T-helper 17 cell (primary cell): ENCODE results near the gene ACOXL. TPM values are rescaled to one million over a fixed set of nuclear protein-coding genes. Genes with fewer than 3 reads are reported as not detected.
"Not testable (repeated sequence)": the region's sequence is repeated elsewhere in the genome, so short reads cannot be mapped to it uniquely, and the experiment has no call there.

Experiments used
- ATAC-seq: fragments of 150-1000 bp; cut with Tn5 transposase; 2 replicates; pipeline ENCODE4 v1.10.0; 2021; ENCODE audit warnings: mild to moderate bottlenecking, moderate library complexity
- DNase-seq, 3 donors: peaks; one replicate each; pipeline versions ENCODE4 v3.0.0 to v3.0.0-alpha.2; 2020 to 2021
- H3K9me3 ChIP-seq: one replicate; pipeline ENCODE4 v1.7.0; 2013; ENCODE audit warnings: low read length, mild to moderate bottlenecking; ENCODE audit not compliant: control insufficient read depth, poor library complexity, severe bottlenecking
- H3K27ac Mint-ChIP-seq: one replicate; pipeline ENCODE4 v1.8.0; 2022; ENCODE audit warnings: mild to moderate bottlenecking, moderate library complexity, mixed read lengths
- H3K27me3 Mint-ChIP-seq: one replicate; pipeline ENCODE4 v1.8.0; 2022; ENCODE audit warnings: mixed read lengths
- H3K36me3 Mint-ChIP-seq: one replicate; pipeline ENCODE4 v1.8.0; 2022; ENCODE audit warnings: low read depth, mixed read lengths
- H3K4me1 Mint-ChIP-seq: one replicate; pipeline ENCODE4 v1.8.0; 2022; ENCODE audit warnings: mild to moderate bottlenecking, mixed read lengths
- H3K4me3 Mint-ChIP-seq: one replicate; pipeline ENCODE4 v1.8.0; 2022; ENCODE audit warnings: mild to moderate bottlenecking, moderate library complexity, mixed read lengths
- total RNA-seq, 4 donors: library from RNA in 2 of 4; stranded (reverse) in 2 of 4; gene quantifications; one replicate each; pipeline ENCODE4 v1.2.3 and lab custom pipeline; 2022 to 2026

The ACOXL gene
- total RNA-seq, 2 donors from 2014 or later = not detected

GRCh38 chr2:111039628-111040383, 307.4 kb downstream of the ACOXL start:
- Mint-ChIP-seq H3K27me3 (peaks cover 72% of the 10 kb centered on the region), H3K27ac (no peak overlapping the region)
- DNase-seq = no peak

GRCh38 chr2:111041398-111042202, 309.2 kb downstream of the ACOXL start:
- H3K36me3 Mint-ChIP-seq = peaks cover 2% of the 10 kb centered on the region
- H3K27ac Mint-ChIP-seq = no peak overlapping the region
- no peaks in the 10 kb centered on the region for H3K9me3 ChIP-seq
- ATAC-seq (no peak), DNase-seq (no peak)
- peaks cover 67% of the 10 kb centered on the region for H3K27me3 Mint-ChIP-seq
- H3K4me1 Mint-ChIP-seq = no peaks in the 10 kb centered on the region
- H3K4me3 Mint-ChIP-seq = no peak overlapping the region

More at GRCh38 chr2:111039628-111040383, 307.4 kb downstream of the ACOXL start:
- peaks cover 2% of the 10 kb centered on the region for H3K36me3 Mint-ChIP-seq
- ATAC-seq = no peak
- no peak overlapping the region for H3K4me3 Mint-ChIP-seq
- H3K4me1 Mint-ChIP-seq = no peaks in the 10 kb centered on the region
- H3K9me3 ChIP-seq = no peaks in the 10 kb centered on the region

GRCh38 chr2:111042261-111042660, 309.9 kb downstream of the ACOXL start:
- no peak overlapping the region for H3K27ac Mint-ChIP-seq
- H3K9me3 ChIP-seq = no peaks in the 10 kb centered on the region

GRCh38 chr2:111042772-111043771, 310.7 kb downstream of the ACOXL start:
- no peaks in the 10 kb centered on the region for H3K4me1 Mint-ChIP-seq
- H3K36me3 Mint-ChIP-seq = peaks cover 2% of the 10 kb centered on the region
- no peak for DNase-seq
- H3K27ac Mint-ChIP-seq = no peak overlapping the region
- H3K27me3 Mint-ChIP-seq = peaks cover 53% of the 10 kb centered on the region
- H3K9me3 ChIP-seq = no peaks in the 10 kb centered on the region
- no peak for ATAC-seq
- H3K4me3 Mint-ChIP-seq = no peak overlapping the region

More at GRCh38 chr2:111042261-111042660, 309.9 kb downstream of the ACOXL start:
- H3K27me3 Mint-ChIP-seq = peaks cover 60% of the 10 kb centered on the region
- ATAC-seq (no peak), DNase-seq (no peak)
- no peaks in the 10 kb centered on the region for H3K4me1 Mint-ChIP-seq
- no peak overlapping the region for H3K4me3 Mint-ChIP-seq
- H3K36me3 Mint-ChIP-seq = peaks cover 2% of the 10 kb centered on the region

- peaks cover 2% of the 10 kb centered on the region for H3K36me3 Mint-ChIP-seq
- no peaks in the 10 kb centered on the region for H3K9me3 ChIP-seq
- peaks cover 53% of the 10 kb centered on the region for H3K27me3 Mint-ChIP-seq
- H3K4me3 Mint-ChIP-seq = no peak overlapping the region
- H3K27ac Mint-ChIP-seq = no peak overlapping the region
- DNase-seq (no peak), ATAC-seq (no peak)
- no peaks in the 10 kb centered on the region for H3K4me1 Mint-ChIP-seq
Observed at GRCh38 chr2:111044066-111044465, 311.7 kb downstream of the ACOXL start.

GRCh38 chr2:111045236-111045635, 312.9 kb downstream of the ACOXL start:
- H3K27me3 Mint-ChIP-seq = peaks cover 56% of the 10 kb centered on the region
- H3K4me1 Mint-ChIP-seq, ATAC-seq, DNase-seq, H3K4me3 Mint-ChIP-seq, H3K36me3 Mint-ChIP-seq, H3K27ac Mint-ChIP-seq, H3K9me3 ChIP-seq: not testable (repeated sequence)

GRCh38 chr2:111045771-111046444, 313.5 kb downstream of the ACOXL start:
- Mint-ChIP-seq H3K27ac (no peak overlapping the region), H3K4me1 (no peaks in the 10 kb centered on the region), H3K27me3 (peaks cover 56% of the 10 kb centered on the region), H3K36me3 (no peaks in the 10 kb centered on the region), H3K4me3 (no peak overlapping the region)
- no peaks in the 10 kb centered on the region for H3K9me3 ChIP-seq
- ATAC-seq (no peak), DNase-seq (no peak)

- DNase-seq (no peak), ATAC-seq (no peak)
- Mint-ChIP-seq H3K27ac (no peak overlapping the region), H3K4me1 (no peaks in the 10 kb centered on the region), H3K27me3 (peaks cover 53% of the 10 kb centered on the region), H3K36me3 (no peaks in the 10 kb centered on the region), H3K4me3 (no peak overlapping the region)
- H3K9me3 ChIP-seq = no peaks in the 10 kb centered on the region
Observed at GRCh38 chr2:111046670-111047069, 314.3 kb downstream of the ACOXL start.

- no peak for DNase-seq
- Mint-ChIP-seq H3K4me3 (no peak overlapping the region), H3K27me3 (peaks cover 60% of the 10 kb centered on the region), H3K4me1 (no peaks in the 10 kb centered on the region), H3K36me3 (no peaks in the 10 kb centered on the region), H3K27ac (no peak overlapping the region)
- H3K9me3 ChIP-seq = no peaks in the 10 kb centered on the region
- no peak for ATAC-seq
Observed at GRCh38 chr2:111048856-111049768, 316.7 kb downstream of the ACOXL start.

GRCh38 chr2:111049792-111050640, 317.6 kb downstream of the ACOXL start:
- H3K36me3 Mint-ChIP-seq = no peaks in the 10 kb centered on the region
- ATAC-seq (no peak), DNase-seq (no peak)
- H3K27me3 Mint-ChIP-seq = peaks cover 63% of the 10 kb centered on the region
- H3K9me3 ChIP-seq = no peaks in the 10 kb centered on the region
- H3K4me1 Mint-ChIP-seq = no peaks in the 10 kb centered on the region
- H3K4me3 Mint-ChIP-seq = no peak overlapping the region
- H3K27ac Mint-ChIP-seq = no peak overlapping the region

- Mint-ChIP-seq H3K4me3 (no peak overlapping the region), H3K4me1 (peaks cover 2% of the 10 kb centered on the region), H3K36me3 (no peaks in the 10 kb centered on the region), H3K27me3 (peaks cover 67% of the 10 kb centered on the region), H3K27ac (no peak overlapping the region)
- no peaks in the 10 kb centered on the region for H3K9me3 ChIP-seq
- no peak for DNase-seq
- ATAC-seq = no peak
Observed at GRCh38 chr2:111050701-111051376, 318.5 kb downstream of the ACOXL start.
